Vagina (tissue), 2 donors: ENCODE data around the gene PDE9A.

Source experiments
- POLR2A ChIP-seq, 2 donors: fragments of 450-650 bp; IDR thresholded peaks; one replicate each; pipeline ENCODE4 v1.6.1; 2017; ENCODE audit warnings: antibody characterized with exemption in 2 of 2, mild to moderate bottlenecking in 2 of 2, moderate library complexity in 2 of 2
- POLR2AphosphoS5 ChIP-seq, 2 donors: sonication (generic); formaldehyde crosslinking; IDR thresholded peaks; one replicate each; pipeline ENCODE4 v1.9.0; 2017; ENCODE audit warnings: antibody characterized with exemption in 2 of 2, mild to moderate bottlenecking in 2 of 2, low read depth in 1 of 2; ENCODE audit not compliant: insufficient read depth in 1 of 2
- TF ChIP-seq, protein P1 (sequence below), 3 experiments: fragments of 450-650 bp in 2 of 3; fragments of 200-600 bp in 1 of 3; sonication (generic) in 1 of 3; IDR thresholded peaks; one replicate each; pipeline ENCODE4 v1.5.1; 2017 to 2019; ENCODE audit warnings: antibody characterized with exemption in 3 of 3, mild to moderate bottlenecking in 2 of 3, moderate library complexity in 2 of 3

DNA sequence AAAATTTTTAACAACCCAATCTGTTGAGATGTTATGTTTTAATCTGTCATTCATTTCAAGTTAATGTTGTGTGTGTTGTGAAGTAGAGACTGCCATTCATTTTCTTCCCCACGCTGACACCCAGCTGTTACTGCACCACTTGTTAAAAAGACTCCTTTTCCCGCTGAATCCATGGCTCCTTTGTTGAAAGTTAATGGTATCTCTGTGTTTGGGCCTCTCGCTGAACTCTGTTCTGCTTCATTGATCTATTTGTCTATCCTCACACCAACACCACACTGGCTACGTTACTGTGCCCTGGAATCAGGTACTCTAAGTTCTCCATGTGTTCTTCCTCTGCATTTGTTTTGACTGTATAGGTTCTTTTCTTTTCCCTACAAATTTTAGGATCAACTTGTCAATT is 58.2 kb downstream of the PDE9A start:
- TF ChIP-seq, protein P1, sequence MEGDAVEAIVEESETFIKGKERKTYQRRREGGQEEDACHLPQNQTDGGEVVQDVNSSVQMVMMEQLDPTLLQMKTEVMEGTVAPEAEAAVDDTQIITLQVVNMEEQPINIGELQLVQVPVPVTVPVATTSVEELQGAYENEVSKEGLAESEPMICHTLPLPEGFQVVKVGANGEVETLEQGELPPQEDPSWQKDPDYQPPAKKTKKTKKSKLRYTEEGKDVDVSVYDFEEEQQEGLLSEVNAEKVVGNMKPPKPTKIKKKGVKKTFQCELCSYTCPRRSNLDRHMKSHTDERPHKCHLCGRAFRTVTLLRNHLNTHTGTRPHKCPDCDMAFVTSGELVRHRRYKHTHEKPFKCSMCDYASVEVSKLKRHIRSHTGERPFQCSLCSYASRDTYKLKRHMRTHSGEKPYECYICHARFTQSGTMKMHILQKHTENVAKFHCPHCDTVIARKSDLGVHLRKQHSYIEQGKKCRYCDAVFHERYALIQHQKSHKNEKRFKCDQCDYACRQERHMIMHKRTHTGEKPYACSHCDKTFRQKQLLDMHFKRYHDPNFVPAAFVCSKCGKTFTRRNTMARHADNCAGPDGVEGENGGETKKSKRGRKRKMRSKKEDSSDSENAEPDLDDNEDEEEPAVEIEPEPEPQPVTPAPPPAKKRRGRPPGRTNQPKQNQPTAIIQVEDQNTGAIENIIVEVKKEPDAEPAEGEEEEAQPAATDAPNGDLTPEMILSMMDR (IDR thresholded peaks at IDR 0.05), result no peak
- TF ChIP-seq POLR2A (IDR thresholded peaks at IDR 0.05) (no peak), POLR2AphosphoS5 (IDR thresholded peaks at IDR 0.05; ENCODE audit: insufficient read depth in 1 of 2, low read depth in 1 of 2) (no peak)
